SK-MEL-5 (cell line): ENCODE measurements around the gene TSSK3. TPM values are rescaled to one million over a fixed set of nuclear protein-coding genes. Genes with fewer than 3 reads are reported as not detected.

Experiments
- DNase-seq: peaks from one replicate; pipeline ENCODE4 v3.0.0-alpha.2; 2016; ENCODE audit warnings: low read depth, low spot score
- in situ Hi-C: cut with HindIII; loops from 2 replicates; pipeline ENCODE4 v1.10.0; 2016; ENCODE audit warnings: low sequenced_read_pairs, high pct_unique_total_duplicates, low pct_unique_long_range_greater_than_20kb
- total RNA-seq: library from RNA; depleted of rRNA; stranded (reverse); fragments of >200 nt; shearing (Covaris generic); gene quantifications from 2 replicates; pipeline ENCODE4 v1.2.3, GENCODE V29; 2014

TSSK3 gene
- total RNA-seq, 1 experiment from 2014 or later, result 2.6 TPM

DNA sequence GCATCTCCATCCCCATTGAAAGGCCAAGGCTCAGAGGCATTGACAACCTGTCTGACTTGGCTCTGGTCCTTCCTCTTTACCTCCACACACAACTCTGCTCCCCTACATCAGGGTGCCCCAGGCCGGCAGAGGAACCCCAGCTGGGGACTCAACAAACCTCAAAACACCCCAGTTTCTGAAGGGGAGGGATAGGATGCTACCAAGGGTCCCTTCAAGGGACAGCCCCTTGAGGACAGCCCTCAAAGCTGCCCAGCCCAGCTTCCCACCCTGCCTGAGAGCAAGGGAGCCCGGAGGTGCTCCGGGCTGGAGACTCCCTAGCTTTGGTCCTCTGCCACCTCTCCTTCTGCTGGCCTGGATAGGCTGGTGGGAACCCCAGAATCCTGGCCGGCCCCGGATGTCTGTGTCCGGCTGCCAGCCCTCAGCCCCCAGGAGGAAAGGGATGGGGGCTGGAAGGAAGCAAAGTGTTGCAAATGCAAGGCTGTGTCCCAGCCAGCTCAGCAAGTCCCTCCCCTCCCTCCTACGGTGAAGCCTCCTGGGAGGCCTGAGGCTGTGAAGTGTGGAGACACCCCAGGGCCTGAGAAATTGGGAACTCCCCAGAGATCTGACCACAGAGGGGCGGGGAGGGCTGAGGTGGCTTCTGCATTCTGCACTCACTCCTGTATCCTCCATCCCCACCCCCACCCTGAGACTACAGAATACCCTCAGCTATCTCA, 25.2 kb upstream of the TSSK3 start:
- DNase-seq, result no peak
- in situ Hi-C loops, result no loop called here

DNA sequence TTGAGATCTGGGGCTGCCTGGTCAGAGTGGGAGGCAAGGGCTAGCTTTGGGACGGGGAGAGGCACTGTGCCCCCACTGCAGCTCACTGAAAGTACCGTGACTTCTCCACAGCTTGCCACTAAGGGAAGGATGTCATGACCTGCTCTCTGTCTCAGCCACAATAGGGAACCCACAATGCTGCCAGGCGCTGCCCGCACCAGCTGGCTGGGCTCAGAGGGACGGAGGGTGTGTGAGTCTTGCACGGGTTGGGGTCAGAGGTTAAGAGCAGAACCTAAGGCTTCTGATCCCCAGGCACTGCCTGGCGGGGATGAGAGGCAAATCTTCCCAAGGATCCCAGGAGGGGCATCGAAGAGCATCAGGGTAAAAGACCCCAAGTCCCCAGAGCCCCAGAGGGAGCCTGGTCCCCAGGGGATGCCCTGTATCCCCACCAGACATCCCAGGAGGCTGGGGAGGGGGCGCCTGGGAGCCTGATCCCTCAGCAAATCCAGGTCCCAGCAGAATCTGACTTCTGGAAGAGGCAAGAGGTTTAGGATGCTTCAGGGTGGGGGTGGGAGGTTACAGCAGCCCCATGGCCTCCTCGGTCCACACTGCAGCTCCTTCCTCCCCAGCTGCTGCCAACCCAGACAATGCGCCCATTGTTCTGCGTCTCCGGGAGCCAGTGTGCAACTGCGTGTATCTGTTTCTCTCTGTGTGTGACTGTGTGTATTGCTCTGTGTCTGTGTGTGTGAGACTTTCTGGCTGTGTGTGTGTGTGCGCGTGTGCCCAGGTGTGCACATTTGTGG, 24.3 kb upstream of the TSSK3 start:
- in situ Hi-C loops, result no loop called here
- peak; percentile 86 for DNase-seq

DNA sequence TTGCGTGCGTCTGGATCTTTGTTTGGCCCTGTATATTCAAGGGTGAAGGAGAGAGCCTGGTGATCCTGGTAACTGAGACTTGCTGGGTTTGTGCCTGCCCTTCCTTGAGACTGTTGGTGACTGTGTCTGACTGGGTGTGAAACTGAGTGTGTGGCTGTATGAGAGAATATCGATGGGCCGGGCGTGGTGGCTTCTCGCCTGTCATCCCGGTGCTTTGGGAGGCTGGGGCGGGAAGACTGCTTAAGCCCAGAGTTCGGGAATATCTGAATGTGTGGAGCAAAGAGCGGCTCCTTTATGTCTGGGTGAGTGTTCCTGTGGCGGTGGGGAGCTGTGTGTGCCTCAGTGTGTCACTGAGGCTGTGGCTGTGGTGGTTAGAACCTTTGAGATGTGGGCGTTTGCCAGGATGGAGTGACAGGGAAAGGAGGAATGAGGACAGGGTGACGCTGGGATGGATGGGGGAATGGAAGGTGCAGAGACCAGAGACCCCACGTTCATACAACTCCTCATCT, 23.6 kb upstream of the TSSK3 start:
- in situ Hi-C loops, result no loop called here
- DNase-seq, result no peak

DNA sequence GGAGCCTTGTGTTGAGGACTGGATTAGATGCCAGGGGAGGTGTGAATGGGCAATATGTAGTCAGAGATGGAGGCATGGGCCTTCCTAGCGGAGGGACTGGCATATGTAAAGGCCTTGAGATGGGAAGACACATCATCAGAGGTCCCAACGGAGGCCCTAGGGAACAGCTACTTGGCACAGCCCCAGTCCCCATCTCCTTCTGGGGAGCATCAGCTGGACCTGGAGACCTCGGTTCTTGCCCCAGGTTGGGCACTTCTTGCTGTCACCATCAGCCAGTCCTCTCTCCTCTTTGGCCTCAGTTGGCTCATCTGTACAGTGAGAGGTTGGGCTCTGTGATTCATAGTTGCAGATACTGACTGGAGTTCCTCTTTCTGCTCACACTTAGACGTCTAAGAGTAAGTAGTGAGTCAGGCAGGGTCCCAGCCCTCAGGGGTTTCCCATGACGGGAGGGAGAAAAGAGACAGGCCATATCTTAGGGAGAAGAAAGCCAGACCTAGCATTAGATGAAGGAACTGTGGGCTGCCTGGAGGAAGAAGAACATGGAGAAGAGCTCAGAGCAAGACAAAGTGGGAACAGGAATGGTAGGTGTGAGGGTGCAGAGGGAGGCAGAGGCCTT, 22.9 kb upstream of the TSSK3 start:
- in situ Hi-C loops, result no loop called here
- DNase-seq, result no peak

DNA sequence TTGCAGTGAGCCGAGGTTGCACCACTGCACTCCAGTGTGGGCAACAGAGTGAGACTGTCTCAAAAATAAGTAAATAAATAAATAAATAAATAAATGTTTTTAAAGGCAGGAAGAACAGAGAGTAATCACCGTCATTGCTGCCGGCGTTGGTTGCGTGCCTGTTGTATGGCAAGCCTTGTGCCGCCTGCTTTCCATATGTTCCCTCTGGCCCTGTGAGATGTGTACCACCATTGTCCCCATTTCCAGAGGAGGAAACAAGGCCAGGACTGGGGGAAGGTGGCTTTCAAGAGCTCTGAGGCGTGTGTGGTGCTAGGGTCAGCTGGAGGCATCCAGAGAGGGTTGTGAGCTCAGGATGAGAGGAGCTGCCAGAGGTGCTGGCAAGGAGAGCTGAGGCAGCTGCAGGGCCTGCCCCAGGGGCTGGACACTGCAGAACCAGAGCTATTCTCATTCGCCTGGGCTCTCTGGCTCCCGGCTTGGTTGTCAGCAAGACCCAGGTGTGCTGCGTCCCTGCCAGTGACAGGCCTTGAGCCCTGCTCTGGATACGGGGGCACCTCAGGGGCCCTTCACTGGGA, 21.1 kb upstream of the TSSK3 start:
- DNase-seq, result no peak

DNA sequence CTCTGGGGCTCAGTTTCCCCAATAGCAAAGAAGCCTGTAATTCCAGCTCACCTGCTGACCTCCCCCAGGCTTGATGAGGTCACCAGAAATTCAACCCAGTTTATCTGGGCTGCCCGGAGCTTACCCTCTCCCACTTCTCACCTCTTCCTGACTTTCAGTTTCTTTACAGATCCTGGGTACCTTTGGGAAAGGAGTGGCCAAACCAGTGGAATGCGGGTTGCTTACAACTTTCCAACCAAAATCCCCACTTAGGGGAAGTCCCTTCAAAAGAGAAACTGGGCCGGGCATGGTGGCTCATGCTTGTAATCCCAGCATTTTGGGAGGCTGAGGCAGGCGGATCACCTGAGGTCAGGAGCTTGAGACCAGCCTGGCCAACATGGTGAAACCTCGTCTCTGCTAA, 20.4 kb upstream of the TSSK3 start:
- in situ Hi-C loops, result no loop called here
- no peak for DNase-seq

More for the DNA sequence above, 21.1 kb upstream of the TSSK3 start:
- in situ Hi-C loops, result no loop called here

DNA sequence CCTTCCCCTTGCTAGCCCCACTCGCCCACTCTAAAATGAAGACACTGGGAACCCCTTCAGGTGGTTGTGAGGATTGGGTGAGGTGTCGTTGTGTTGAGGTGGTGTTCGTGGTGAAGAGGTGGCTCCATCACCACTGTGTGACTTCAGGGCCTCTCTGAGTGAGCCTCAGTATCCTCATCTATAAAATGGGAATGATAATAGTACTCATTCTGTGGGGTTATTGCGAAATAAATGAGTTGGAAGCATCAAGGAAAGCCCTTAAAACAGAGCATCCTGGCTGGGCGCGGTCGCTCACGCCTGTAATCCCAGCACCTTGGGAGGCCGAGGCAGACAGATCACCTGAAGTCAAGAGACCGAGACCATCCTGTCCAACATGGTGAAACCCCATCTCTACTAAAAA, 19.6 kb upstream of the TSSK3 start:
- in situ Hi-C loops, result no loop called here
- no peak for DNase-seq

DNA sequence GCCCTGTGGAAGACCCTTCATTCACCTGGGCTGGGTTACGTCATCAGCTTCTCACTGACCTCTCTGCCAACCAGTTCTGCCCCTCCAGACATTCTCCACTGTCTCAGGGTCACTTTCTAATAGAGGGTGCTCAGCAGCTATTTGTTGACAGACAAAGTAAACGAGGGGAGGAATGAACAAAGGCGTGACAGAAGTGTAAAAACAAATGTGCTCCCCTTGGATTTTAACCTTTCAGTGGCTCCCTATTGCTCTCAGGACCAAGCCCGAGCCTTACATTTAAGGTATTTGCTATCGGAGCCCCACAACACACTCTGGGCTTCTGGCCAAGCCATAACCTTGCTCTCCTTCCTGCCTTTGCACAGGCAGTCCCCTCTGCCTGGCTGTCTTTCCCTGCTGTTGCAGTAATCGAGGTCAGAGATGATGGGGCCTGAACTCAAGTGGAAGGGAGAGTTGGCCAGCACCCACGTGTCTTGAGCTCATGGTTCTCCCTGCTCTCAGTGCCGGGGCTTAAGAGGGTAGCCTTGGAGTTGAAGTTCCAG, 17.0 kb upstream of the TSSK3 start:
- in situ Hi-C loops, result no loop called here
- DNase-seq, result no peak

DNA sequence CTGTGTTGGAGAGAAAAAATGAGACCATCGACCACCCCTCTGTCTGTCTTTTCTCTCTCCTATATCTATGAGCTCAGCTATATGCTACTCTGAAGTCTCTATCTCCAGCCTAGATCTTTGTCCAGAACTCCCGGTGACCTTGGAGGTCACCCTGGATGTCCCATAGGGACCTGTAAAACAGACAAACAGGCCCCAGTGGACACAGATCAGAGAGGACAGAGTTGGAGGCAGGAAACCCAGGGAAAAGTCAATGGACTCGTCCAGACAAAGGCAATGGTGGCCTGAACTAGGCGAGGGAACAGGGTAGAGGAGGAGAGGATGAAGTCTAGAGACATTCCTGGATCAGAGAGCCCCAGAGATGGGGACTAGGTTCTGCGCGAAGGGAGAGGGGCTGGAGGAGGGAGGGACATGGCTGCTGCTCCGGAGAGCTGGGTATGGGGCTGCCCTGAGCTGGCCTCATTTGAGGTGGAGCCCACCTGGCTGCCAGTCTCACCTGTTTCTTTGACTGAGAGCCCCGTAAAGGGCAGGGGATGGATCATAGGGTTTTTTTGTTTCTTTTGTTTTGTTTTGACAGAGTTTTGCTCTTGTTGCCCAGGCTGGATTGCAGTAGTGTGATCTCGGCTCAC, 15.7 kb upstream of the TSSK3 start:
- no peak for DNase-seq
- in situ Hi-C loops, result no loop called here

DNA sequence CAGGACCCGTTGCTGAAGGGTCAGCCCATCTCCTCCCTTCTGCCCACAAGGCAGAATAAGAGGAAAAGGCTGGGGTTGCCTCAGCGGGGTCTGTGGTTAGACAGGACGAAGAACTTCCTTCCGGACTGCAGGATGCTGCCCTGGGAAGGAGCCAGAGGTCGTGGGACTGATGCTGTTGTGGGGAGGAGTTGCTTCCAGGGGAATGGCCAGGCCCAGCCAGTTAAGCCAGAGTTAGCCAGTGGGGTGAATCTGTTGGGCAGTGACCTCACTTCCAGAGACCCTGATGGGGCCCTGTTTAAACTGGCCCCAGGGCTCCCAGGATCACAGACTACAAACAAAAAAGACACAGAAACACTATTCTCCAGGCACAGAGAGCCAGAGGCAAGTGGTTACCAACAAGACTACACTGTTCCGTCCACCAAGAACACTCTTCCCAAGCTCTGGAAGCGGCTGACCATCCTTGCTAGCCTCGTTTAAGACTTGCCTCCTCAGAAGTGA, 13.1 kb upstream of the TSSK3 start:
- DNase-seq, result peak; percentile 77
- in situ Hi-C loops, result no loop called here

DNA sequence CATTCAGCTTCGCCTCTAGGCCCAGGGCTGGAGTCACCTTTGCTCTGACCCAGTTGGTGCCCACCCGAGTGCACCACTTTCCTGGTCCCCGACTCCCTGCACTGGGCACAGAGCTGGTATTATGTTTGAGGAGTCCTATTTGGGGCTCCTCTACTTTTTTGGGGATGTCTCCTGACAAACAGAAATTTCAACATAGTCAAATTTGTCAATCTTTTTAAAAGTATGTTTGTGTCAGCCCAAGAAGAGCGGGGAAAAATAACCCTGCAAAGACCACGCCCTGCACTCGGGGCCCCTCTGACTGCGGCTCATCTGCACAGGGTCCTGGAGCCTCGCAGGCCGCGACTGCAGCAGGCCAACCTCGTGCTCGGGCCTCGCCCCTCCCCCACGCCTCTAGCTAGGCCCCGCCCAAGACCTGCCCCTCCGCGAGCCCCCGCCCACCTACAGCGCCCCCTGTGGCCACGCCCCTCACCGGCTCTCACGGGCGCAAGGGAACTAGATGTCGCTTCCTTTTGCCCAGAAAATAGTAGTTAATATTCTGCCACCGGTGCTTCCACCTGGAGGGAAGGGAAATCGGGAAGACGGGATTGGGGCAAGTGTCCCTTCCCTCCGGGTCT, 11.4 kb upstream of the TSSK3 start:
- DNase-seq, result peak; percentile 68
- in situ Hi-C loops, result no loop called here

DNA sequence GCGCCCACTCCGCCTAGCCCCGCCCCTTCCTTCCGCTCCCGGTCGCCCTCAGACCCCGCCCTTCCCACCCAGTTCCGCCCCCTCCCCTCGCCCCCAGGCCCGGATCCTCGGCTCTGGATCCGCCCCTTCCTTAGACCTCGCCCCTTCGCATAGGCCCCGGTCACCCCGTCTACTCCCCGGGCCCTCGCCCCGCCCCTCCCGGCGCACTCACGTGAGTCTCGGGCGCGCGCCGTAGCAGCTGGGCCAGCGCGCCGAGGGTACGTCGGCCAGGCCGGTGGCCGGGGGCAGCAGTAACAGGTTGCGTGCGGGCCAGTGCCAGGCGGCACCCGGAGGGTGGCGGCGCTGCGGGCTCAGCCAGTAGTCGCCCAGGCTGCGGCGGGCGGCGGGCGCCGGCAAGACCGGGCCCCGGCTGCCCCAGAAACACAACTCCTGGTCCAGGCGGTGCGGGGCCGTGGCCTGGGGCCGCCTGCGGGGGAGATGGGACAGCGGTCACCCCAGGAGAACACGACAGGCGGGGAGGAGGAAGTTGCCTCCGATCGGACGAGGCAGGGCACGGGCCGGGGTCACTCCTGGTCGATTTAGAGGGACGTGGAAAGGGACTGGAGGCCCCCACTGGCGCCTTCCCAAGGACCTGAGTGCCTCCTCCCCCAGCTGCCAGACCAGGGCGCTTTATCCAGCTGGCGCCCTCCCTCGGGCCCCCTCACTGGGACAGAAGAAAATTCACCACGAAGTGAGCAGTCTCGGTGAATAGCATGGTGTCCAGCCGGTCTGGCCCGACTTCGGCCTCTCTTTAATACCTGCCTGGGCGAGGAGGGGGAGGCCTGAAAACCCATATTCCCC, 10.7 kb upstream of the TSSK3 start:
- peak; percentile 93 for DNase-seq
- in situ Hi-C loops, result no loop called here

DNA sequence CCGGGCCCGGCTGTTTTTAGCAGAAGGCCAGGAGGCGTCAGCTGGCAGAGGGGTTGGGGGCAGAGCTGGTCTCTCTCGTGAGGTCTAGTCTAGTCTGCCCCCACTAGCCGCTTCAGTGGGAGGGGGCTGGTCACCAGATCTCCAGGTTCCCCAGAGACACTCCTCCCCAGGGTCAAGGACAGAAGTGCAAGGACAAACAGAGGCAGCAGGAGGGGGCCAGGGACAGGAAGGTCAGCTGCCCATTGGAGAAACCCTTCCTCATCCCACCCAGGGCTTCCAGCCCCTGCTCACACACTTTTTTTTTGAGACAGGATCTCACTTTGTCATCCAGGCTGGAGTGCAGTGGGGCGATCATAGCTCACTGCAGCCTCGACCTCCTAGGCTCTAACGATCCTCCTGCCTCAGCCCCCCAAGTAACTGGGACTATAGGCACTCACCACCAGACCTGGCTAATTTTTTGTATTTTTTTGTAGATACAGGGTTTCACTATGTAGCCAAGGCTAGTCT, 10.0 kb upstream of the TSSK3 start:
- in situ Hi-C loops, result no loop called here
- DNase-seq, result no peak

DNA sequence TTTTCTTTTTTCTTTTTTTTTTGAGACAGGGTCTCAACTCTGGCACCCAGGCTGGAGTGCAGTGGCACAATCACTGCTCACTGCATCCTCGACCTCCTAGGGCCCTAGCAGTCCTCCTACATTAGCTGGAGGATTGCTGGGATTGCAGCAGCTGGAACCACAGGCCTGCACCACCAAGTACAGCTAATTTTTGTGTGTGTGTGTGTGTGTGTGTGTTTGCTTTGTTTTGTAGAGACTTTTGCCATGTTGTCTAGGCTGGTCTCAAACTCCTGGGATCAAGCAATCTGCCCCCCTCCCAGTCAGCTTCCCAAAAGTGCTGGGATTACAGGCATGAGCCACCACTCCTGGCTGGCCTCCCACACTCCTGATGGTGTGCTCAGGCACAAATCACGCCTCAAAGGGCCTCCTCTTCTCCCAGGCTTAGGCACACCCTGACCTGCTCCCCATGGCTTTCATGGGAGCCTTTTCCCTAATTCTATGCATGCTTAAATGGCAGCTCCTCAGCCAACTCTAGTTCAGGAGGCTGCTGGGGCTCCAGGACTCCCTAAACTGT, 9.4 kb upstream of the TSSK3 start:
- in situ Hi-C loops, result no loop called here
- no peak for DNase-seq

DNA sequence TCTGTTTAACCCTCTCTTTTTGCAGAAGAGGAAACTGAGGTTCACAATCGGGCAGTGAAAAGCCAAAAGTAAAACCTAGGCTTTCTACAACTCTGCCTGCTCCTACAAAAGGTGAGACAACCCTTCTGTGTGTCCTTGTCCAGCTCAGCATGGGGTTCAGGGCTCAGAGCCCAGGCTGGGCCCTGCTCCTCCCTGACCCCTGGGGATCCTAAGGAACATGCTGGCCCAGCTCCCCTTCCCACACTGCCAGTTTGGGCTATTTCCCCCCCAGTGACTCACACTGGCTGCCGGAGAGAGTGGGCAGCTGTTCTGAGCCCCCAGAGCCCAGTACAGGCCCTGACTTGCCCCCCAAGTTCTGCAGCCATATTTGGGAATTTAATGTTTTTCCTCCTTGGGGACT, 8.9 kb upstream of the TSSK3 start:
- DNase-seq, result no peak
- in situ Hi-C loops, result no loop called here
